GM18873 (cell line): ENCODE measurements around the gene ADRA1B.
"Not testable (repeated sequence)": the region's sequence is repeated elsewhere in the genome, so short reads cannot be mapped to it uniquely, and the experiment has no call there.

Experiments used
- ATAC-seq: cut with Tn5 transposase; IDR thresholded peaks from one replicate; pipeline ENCODE4 v1.9.1; 2021; ENCODE audit warnings: mild to moderate bottlenecking, moderate library complexity, moderate number of reproducible peaks; ENCODE audit not compliant: unreplicated experiment, low FRiP score

ADRA1B gene

DNA sequence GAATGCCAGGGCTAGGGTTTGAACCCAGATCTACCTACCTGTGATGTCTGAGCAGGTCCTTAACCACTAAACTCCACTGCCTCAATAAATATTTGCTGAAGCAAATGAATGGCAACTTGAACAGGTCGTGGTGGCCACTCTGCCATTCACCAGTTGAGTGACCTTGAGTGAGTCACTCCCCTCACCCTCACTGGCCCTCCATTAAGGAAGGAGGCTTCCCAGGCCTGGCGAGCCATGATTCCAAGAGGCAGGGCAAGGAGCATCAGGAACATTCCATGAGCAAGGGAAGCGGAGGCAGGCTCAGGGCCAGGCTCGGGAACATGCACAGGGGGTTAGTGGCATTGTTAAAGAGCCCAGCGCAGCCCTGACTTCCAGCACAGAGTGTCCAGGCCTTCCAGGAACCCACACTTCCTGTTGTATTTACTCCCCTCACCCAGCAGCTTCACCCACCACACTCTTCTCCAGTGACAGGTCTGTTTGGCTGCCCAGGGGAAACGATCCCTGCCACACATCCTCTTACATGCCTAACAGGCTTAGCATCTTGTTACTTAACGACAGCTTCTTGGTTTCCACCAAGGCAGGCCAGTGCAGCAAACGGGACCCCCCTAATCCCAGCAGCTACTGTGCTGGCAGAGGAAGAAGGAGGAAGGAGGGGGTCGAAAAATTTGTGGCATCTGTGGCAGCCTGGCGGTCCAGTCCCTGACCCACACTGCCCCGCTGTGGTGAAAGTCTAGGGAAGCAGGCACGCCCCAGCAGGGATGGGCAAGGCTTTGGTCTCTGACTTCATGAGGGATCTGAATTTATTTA lies 49.0 kb downstream of the ADRA1B start:
- no peak for ATAC-seq

DNA sequence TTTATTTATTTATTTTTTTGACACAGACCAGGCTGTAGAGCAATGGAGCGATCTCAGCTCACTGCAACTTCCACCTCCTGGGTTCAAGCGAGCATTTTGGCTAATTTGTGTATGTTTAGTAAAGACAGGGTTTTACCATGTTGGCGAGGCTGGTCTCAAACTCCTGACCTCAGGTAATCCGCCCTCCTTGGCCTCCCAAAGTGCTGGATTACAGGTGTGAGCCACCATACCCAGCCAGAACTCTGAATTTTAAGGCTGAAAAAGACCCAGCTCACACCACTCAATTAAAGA lies 49.5 kb downstream of the ADRA1B start:
- not testable (repeated sequence) for ATAC-seq

DNA sequence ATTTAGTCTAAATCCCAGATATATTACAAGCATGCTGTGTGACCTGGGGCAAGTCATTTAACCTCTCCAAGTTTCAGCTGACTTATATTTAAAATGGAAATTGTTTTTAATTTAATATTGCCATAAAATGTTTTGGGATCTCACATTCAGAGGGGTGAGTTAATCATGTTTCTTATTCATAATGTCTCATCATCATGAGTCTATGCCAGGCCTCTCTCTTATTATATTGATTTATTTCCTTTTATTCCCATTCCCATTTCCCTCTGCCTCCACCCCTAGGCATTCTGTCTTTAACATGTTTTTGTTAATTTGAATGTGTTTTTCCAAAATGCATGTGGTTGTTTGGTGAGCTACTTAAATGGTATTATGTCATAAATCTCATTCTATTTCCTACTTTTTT lies 53.7 kb downstream of the ADRA1B start:
- no peak for ATAC-seq

DNA sequence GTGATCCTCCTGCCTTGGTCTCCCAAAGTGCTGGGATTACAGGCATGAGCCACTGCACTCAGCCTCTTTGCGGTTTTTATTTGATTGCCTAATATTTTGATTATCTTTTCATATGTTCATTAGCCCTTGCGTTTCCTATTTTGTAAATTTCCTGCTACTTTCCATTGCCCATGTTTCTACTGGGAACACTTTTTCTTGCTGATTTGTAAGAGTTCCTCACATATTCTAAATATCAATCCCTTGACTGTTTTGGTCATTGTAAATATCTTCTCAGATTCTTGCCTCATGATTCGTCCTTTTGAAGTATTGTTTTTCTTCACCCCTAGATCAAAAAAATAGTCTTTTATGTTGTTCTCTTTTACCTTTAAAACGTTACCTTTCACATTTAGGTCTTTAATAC lies 54.8 kb downstream of the ADRA1B start:
- ATAC-seq, result no peak

DNA sequence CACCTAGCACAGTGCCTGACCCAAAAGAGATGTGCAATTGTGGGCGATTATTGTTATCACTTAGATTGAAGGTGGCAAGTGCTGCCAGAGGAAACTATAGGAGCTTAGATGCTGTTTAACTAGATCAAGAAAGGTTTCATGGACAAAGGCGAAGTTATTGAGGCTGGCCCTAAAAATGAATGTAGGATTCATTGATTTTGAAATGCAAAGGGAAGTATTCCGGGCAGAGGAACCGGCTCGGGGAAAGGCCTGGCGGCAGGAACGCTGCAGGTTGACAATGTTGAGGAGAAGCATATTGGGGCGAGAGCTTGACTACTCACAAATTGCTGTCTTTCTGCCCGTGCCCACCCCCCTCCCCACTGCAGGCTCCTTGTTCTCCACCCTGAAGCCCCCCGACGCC lies 55.2 kb downstream of the ADRA1B start:
- ATAC-seq, result no peak

DNA sequence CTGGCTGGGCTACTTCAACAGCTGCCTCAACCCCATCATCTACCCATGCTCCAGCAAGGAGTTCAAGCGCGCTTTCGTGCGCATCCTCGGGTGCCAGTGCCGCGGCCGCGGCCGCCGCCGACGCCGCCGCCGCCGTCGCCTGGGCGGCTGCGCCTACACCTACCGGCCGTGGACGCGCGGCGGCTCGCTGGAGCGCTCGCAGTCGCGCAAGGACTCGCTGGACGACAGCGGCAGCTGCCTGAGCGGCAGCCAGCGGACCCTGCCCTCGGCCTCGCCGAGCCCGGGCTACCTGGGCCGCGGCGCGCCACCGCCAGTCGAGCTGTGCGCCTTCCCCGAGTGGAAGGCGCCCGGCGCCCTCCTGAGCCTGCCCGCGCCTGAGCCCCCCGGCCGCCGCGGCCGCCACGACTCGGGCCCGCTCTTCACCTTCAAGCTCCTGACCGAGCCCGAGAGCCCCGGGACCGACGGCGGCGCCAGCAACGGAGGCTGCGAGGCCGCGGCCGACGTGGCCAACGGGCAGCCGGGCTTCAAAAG lies 55.7 kb downstream of the ADRA1B start:
- no peak for ATAC-seq

DNA sequence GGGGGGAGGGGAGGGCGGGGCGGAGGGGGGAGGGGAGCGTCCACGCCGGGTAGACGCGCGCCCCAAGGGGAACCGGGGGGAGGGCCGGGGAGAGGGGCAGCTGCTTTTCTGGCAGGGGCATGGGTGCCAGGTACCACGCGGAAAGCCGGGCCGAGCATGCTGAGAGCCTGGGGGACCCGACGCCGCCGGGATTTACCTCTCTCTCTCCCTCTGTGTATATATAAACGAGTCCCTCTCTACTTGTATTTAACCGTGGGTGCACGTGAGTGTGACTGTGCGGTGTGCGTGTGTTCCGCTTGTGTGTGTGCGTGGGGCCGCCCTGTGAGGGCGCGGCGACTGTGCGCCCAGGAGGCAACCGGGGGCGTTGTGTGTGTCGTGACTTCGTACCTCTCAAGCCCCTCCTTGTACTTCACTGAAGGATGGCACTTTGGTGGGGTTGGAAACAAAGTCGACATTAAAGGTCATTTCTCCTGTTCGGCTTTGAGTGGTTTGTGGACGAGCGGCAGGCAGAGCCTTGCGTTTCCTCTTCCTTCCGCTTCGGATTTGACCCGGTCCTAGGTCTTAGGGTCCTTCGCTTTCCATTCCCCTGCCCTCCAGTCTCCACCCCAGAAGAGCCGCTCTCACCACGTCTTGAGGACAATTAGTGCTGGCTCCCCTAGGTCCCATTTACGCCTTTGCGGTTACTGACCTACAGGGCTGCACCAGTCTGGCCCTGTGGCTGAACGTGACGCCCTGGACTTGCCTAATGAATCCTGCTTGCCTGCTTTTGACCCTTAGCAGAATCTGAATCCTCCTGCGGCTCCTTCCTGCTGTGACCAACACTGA lies 56.5 kb downstream of the ADRA1B start:
- ATAC-seq, result no peak

DNA sequence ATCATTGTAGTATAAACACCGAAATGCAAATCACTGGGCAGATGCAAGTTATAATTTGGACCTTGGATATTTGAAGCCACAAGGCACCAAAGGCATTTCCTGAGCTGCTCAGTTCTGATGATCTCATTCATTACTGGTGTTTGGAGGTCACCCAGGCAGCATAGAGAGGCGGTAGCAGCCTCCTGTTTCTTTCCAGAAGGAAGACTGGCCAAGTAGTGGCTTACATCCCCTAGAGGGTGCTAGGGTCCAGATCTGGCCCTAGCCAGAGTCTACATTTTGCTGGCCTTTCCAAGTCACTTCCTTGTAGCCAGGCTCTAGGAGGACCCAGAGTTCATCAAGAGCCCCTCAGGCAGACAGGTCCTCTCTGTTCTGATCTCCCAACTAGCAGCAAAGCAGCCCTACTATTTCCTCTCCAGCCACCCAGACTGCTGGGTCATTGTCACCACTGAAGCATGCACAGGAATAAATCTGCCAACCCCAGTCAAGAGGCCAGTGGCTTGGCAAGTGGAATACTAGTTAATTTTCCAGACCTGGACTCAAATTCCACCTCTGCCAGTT lies 59.3 kb downstream of the ADRA1B start:
- ATAC-seq, result no peak

DNA sequence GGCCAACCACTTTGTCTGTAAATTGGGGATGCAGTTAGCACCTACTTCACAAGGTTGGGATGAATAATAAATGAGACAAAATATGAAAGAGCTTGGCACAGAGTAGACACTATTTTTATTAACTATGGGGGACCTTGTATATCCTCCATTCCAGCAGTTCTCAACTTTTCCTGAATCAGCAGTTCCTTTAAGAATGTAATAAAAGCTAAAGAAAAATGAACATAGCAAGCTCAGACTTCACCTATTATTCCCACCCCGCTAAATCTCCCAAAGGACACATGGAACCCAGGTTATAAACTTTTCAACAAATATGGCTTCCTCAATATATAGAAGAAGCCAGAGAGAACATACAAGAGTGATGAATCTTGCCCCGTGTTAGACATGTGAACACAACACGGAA lies 60.6 kb downstream of the ADRA1B start:
- no peak for ATAC-seq

DNA sequence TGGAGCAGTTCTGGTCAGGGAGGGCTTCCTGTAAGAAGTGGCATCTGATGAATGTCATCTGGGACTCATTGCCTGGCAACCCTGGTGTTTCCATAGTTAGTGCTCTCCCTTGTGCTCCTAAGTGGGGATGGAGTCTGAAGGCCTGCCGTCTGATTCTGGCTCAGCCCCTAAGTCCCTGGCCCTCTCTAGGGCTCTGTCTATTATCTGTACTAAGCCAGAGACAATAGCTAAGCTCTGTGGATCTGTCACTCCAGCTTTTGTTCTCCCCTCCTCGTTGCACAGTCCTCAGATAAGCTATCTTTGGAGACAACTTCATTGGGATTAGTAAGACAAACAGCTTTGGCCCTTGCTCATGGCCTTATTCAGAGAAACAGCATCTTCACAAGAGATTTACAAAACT lies 62.1 kb downstream of the ADRA1B start:
- no peak for ATAC-seq

DNA sequence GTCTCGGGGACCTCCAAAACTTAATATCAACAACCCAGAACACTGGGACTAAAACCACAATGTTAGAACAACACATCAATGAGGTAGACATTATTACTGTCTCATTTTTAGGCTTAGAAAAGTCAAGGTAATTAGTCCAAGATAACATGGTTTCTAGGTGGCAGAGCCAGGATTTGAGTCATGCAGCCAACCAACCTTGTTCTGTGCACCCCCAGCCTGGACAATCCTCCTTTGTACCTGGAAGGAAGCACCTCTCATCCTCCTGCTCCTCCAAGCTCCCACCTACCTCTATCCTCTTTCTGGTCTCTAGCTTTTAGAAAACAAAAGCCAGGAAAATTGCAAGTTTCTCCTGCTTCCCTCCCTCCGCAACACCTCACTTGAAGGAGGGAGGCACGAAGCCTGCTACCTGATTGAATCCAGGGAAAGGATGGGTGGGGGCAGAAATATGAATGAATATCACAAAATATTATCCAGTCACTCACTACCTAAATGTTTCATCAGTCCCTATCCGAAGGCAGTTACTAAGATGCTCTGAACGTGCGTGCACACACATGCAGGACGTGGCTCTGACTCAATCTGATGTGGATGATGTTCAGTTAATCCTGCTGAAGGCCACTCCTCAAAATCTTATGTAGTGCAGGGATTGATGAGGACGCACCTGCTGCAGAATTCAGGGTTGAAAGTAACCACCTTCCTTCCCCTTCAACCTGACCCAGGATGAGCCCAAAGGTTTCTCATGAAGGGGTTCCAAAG lies 66.3 kb downstream of the ADRA1B start:
- no peak for ATAC-seq

DNA sequence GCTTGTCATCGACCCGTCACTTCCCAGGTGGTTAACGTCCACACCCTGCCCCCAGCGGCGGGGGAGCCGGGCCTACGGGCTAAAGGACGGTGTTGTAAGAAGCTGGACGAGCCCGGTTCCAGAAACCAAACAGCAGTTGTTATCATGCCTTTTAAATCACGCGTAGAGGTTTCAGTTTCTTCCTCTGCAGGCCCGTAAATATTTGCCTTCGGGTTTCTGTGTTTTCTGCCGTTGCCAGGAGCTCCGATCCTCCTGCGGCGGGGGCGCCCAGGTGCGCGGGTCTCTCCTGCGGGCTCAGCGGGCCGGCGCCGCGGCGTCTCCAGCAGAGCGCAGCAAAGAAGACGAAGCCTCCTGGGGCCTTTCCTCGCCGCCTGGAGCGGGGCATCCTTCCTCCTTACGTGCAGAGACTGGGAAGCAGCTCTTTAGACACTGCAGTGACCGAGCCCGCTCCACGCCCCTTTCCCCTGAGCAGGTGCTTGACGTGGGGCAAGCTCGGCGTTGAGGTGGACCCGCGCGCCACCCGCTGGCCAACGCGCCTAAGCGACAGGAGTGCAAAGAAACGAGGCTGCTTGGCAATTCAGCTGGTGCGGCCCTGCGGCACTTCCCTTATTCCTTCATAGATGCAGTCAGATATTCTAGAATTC lies 70.9 kb downstream of the ADRA1B start:
- peak; percentile 70 for ATAC-seq

DNA sequence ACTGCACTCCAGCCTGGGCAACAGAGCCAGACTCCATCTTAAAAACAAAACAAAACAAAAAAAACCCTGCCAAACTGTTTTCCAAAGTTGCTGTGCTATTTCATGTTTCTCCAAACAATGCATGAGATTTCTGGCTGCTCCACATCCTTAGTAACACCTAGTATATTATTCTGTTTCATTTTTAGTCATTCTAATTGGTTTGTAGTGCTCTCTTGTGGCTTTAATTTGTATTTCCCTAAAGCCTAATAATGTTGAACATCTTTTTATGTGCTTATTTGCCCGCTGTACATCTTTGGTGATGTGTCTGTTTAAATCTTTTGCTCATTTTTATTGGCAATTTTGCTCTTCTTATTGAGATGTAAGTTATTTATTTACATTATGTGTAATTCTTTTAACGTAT lies 74.2 kb downstream of the ADRA1B start:
- ATAC-seq, result no peak

DNA sequence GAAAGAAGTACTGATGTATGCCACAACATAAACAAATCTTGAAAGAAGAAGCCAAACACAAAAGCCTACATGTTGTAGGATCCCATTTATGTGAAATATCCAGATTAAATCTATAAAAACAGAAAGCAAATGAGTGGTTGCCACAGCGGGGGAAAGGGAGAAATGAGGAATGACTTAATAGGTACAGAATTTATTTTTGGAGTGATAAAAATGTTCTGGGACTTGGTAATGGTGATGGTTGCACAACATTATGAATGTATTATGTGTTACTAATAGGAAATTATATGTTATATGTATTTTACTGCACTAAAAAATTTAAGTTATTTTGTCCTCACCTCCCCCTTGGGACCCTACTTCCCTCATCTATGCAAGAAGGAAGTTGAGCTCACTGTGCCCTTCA lies 76.3 kb downstream of the ADRA1B start:
- ATAC-seq, result no peak

DNA sequence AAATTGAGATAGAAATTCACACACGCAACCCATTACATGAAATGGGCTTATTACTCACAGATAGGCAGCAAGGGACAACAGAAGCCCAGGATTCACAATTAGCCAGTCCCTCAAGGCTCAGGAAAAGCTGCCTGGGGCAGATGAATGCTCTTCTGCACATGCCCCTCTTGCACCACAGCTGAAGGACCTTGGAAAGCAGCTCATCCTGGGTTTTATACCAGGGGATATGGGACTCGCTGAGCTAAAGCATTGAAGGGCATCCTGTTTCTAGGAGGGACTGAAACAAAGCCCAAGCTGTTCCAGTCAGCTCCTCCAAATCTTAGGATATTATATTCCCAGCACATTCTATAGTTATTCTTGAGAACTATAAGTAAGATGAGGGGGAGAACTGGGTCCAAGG lies 76.9 kb downstream of the ADRA1B start:
- ATAC-seq, result no peak

DNA sequence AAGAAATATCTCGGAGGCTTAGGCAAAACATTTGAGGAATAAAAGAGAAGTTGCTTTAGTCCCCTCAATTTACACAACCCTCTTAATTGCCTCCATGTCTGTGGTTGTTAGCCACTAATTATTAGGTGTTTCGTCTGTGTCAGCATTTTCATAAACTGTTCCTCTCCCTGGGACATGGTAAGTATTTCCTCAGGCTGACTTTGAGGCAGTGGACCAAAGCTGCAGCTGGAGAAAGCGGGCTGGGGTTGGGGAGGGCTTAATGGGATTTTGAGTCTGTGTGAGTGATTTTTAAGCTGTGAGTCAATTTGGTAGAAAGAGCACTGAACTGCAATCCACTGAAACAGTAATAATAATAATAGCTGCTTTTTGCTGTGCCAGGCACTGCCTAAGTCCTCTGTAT lies 79.6 kb downstream of the ADRA1B start:
- ATAC-seq, result no peak

DNA sequence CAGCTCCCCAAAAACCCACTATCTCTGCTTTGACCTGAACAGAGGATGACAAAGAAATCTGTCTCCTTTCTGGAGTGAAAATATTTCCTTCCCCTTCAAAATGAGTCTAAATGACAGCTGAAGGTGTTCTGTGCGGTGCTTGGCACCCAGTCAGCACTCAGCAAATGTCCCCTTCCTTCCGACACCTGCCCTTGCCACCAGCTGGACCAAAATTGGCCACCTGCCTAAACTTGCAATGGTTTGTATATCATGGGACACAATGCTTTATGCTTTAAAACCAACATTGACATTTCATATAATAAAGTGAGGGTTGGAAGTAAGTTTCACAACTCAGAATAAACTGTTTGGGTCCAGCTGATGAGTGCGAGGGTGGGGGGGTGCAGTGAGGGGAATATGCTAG lies 85.2 kb downstream of the ADRA1B start:
- no peak for ATAC-seq

DNA sequence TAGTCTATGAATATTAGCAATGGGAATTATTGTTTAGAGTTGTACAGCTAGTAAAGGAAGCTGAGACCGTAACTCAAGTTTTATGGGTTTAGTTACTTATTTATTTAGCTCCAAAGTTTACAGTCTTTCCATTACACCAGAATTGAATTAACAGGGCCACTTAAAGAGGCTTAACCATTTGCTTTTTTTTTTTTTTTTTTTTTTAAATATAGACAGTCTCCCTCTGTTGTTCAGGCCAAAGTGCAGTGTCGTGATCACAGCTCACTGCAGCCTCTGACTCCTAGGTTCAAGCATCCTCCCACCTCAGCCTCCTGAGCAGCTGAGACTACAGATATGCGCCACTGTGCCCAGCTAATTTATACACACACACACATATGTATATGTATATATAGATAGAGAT lies 91.2 kb downstream of the ADRA1B start:
- ATAC-seq, result no peak

DNA sequence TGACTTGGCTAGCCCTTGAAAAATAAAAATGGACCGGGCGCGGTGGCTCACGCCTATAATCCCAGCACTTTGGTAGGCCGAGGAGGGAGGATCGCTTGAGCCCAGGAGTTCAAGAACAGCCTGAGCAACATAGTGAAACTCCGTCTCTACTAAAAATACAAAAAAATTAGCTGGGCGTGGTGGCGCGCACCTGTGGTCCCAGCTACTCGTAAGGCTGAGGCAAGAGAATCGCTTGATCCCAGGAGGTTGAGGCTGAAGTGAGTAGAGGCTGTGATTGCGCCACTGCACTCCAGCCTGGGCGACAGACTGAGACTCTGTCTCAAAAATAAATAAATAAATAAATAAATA lies 92.2 kb downstream of the ADRA1B start:
- ATAC-seq, result not testable (repeated sequence)

DNA sequence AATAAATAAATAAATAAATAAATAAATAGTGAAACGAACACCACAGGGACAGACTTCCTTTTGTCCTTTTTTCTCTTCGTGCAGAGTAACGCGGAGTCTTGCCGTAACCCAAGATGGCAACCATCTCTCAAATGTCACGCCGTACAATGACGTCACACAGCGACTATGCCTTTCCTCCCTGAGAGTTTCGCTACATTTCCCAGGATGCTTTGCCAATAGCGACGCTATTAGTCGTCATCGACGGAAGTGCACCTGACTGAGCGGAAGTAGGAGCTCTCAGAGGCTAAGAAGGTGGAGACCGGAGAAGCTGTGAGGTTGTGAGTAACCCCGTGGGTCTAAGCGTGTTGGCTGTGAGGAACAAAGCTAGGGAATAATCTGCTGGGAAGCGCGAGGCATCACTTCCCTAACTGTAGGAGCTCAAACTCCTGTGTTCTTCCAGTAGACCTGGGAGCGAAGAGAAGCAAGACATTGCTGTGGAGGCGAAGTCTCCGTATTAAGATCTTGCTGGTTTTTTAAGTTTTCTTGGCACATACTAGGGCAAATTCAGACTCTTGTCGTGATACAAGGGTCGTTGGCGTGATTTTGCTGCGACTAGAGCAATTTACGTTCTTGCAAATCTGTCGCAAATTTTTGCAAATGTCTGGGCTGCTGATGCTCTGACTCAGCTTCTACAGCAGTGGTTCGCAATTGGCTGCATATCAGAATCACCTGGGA lies 92.8 kb downstream of the ADRA1B start, which contains the start of gene TTC1:
Gene TTC1, plus strand, starts transcription at position 263 of the 714 bp plus-strand sequence. CDS start 1,390 bp downstream, outside the sequence.
- ATAC-seq, result peak; percentile 99
